ENCODE data around the gene UTF1. TPM values are rescaled to one million over a fixed set of nuclear protein-coding genes. Genes with fewer than 3 reads are reported as not detected.

Gene UTF1
- total and polyA plus RNA-seq, 9 of the 15 experiments (the other 6 are each of a cell fraction or from before 2014, with no cell fraction given) = 0.35 to 0.46 TPM; not detected in 7

DNA sequence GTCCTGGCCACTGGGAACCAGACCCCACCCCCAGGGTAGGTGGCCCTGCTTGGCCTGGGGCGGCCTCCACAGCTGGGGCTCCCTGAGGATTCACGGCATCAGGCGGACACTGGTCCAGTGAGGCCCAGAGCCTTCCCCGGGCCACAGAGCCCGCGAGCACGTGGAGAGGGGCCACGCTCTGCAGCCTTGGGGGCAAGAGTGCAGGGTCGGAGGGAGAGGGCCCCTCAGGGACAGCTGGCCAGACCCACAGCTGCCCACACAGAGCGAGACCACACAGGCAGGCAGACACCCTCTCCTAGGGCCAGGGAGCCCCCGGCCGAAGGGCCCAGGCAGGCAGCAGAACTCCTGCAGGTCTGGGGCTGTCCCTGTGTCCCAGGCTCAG is 18.3 kb downstream of the UTF1 start (continued):
- TF ChIP-seq, protein P1, sequence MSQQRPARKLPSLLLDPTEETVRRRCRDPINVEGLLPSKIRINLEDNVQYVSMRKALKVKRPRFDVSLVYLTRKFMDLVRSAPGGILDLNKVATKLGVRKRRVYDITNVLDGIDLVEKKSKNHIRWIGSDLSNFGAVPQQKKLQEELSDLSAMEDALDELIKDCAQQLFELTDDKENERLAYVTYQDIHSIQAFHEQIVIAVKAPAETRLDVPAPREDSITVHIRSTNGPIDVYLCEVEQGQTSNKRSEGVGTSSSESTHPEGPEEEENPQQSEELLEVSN (IDR thresholded peaks at IDR 0.05; ENCODE audit: borderline replicate concordance in 1 of 2, extremely low read depth in 1 of 2, insufficient read depth in 1 of 2, insufficient read length in 1 of 2, low read depth in 1 of 2, low read length in 1 of 2, poor library complexity in 1 of 2, severe bottlenecking in 1 of 2) = no peak
- no peak for TF ChIP-seq ATF1 (CRISPR knock-in tag; IDR thresholded peaks at IDR 0.05)
- 0 out of 2 replicates have a peak, but pooled peaks have one; percentile 17 for TF ChIP-seq ATF1 (tag; IDR thresholded peaks at IDR 0.05)
- TF ChIP-seq ERF (CRISPR knock-in tag; IDR thresholded peaks at IDR 0.05) = no peak
- no peak for TF ChIP-seq ZNF121 (CRISPR knock-in tag; conservative IDR thresholded peaks at IDR 0.05)
- TF ChIP-seq, protein P2, sequence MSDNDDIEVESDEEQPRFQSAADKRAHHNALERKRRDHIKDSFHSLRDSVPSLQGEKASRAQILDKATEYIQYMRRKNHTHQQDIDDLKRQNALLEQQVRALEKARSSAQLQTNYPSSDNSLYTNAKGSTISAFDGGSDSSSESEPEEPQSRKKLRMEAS (CRISPR knock-in tag; IDR thresholded peaks at IDR 0.05) = peak; percentile 40; the same call in 1 of the 2 replicates
- no peak for TF ChIP-seq GATAD2A (IDR thresholded peaks at IDR 0.05)
- TF ChIP-seq POLR2G (IDR thresholded peaks at IDR 0.05; ENCODE audit: low read depth, low read length) = peak; percentile 6; the same call in 1 of the 2 replicates
- TF ChIP-seq MAZ (CRISPR knock-in tag; conservative IDR thresholded peaks at IDR 0.05 in 1 of 2, IDR thresholded peaks at IDR 0.05 in 1 of 2) = 0 out of 4 replicates have a peak, but pooled peaks of 1 of the 2 experiments have one; percentile 1
- TF ChIP-seq, protein P3, sequence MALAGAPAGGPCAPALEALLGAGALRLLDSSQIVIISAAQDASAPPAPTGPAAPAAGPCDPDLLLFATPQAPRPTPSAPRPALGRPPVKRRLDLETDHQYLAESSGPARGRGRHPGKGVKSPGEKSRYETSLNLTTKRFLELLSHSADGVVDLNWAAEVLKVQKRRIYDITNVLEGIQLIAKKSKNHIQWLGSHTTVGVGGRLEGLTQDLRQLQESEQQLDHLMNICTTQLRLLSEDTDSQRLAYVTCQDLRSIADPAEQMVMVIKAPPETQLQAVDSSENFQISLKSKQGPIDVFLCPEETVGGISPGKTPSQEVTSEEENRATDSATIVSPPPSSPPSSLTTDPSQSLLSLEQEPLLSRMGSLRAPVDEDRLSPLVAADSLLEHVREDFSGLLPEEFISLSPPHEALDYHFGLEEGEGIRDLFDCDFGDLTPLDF (CRISPR knock-in tag; IDR thresholded peaks at IDR 0.05) = no peak
- no peak for TF ChIP-seq FOXA1 (IDR thresholded peaks at IDR 0.05; ENCODE audit: borderline replicate concordance)
- TF ChIP-seq, protein P4, sequence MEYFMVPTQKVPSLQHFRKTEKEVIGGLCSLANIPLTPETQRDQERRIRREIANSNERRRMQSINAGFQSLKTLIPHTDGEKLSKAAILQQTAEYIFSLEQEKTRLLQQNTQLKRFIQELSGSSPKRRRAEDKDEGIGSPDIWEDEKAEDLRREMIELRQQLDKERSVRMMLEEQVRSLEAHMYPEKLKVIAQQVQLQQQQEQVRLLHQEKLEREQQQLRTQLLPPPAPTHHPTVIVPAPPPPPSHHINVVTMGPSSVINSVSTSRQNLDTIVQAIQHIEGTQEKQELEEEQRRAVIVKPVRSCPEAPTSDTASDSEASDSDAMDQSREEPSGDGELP (CRISPR knock-in tag; IDR thresholded peaks at IDR 0.05; ENCODE audit: borderline replicate concordance) = peak; percentile 26; the same call in 1 of the 2 replicates
- TF ChIP-seq PYGO2 (tag; IDR thresholded peaks at IDR 0.05) = no peak
- no peak for TF ChIP-seq ETV6 (IDR thresholded peaks at IDR 0.05; ENCODE audit: borderline replicate concordance in 1 of 2, low read depth in 2 of 2, low read length in 1 of 2)
- TF ChIP-seq ETV6 (CRISPR knock-in tag; IDR thresholded peaks at IDR 0.05; ENCODE audit: borderline replicate concordance) = no peak
- peak; percentile 26; the same call in 1 of the 2 replicates for TF ChIP-seq PHF8 (IDR thresholded peaks at IDR 0.05; ENCODE audit: borderline replicate concordance, low read length)
- no peak for TF ChIP-seq EWSR1 (IDR thresholded peaks at IDR 0.05; ENCODE audit: borderline replicate concordance, low read depth, partially characterized antibody)
- TF ChIP-seq ZNF695 (CRISPR knock-in tag; IDR thresholded peaks at IDR 0.05) = no peak
- TF ChIP-seq, protein P5, sequence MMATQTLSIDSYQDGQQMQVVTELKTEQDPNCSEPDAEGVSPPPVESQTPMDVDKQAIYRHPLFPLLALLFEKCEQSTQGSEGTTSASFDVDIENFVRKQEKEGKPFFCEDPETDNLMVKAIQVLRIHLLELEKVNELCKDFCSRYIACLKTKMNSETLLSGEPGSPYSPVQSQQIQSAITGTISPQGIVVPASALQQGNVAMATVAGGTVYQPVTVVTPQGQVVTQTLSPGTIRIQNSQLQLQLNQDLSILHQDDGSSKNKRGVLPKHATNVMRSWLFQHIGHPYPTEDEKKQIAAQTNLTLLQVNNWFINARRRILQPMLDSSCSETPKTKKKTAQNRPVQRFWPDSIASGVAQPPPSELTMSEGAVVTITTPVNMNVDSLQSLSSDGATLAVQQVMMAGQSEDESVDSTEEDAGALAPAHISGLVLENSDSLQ (IDR thresholded peaks at IDR 0.05) = no peak
- TF ChIP-seq, protein P6, sequence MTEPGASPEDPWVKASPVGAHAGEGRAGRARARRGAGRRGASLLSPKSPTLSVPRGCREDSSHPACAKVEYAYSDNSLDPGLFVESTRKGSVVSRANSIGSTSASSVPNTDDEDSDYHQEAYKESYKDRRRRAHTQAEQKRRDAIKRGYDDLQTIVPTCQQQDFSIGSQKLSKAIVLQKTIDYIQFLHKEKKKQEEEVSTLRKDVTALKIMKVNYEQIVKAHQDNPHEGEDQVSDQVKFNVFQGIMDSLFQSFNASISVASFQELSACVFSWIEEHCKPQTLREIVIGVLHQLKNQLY (CRISPR knock-in tag; conservative IDR thresholded peaks at IDR 0.05) = no peak
- no peak for TF ChIP-seq CHD1 (IDR thresholded peaks at IDR 0.05; ENCODE audit: low read length)

All from K562 (cell line).